GM12878 (cell line): ENCODE results near the gene TRPC4. TPM values are rescaled to one million over a fixed set of nuclear protein-coding genes. Genes with fewer than 3 reads are reported as not detected.

Source experiments
- ATAC-seq: fragments of 200-7000 bp; cut with Tn5 transposase; 3 replicates; pipeline ENCODE4 v1.9.1; 2020; ENCODE audit warnings: mild to moderate bottlenecking, moderate library complexity
- BruUV-seq: library from RNA; stranded (reverse); fragments of 400-500 nt; replicated peaks from 2 replicates; lab custom pipeline; 2021; lab: Mats Ljungman, UMichigan
- CTCF ChIA-PET: fragments of 300-600 bp; sonication (Branson Sonifier 250); formaldehyde crosslinking; extraction: SDS; loops from one replicate; lab custom pipeline; 2021; ENCODE audit warnings: inconsistent platforms; lab: Yijun Ruan, JAX
- POLR2A ChIA-PET: fragments of 350-600 bp; formaldehyde crosslinking; extraction: SDS; loops from one replicate; lab custom pipeline; 2021; ENCODE audit warnings: inconsistent platforms; lab: Charles Lee
- RAD21 ChIA-PET: fragments of 300-600 bp; sonication (Branson Sonifier 250); formaldehyde crosslinking; loops from one replicate; lab custom pipeline; 2023; ENCODE audit warnings: antibody characterized with exemption; ENCODE audit not compliant: unreplicated experiment; lab: Charles Lee
- SMC1A ChIA-PET: fragments of 300-600 bp; sonication (Branson Sonifier 250); formaldehyde crosslinking; loops from one replicate; lab custom pipeline; 2023; ENCODE audit not compliant: unreplicated experiment, uncharacterized antibody; lab: Charles Lee
- DNase-seq: peaks from one replicate; pipeline ENCODE4 v3.0.0-alpha.2; 2011; ENCODE audit warnings: low read depth, low spot score
- FAIRE-seq: peaks from 3 replicates; lab custom pipeline; 2011; peaks lifted over from hg19 to GRCh38; lab: Jason Lieb, UNC
- H2AFZ ChIP-seq: 2 replicates; pipeline ENCODE4 v1.6.0; 2011; ENCODE audit warnings: low read depth, low read length, control low read depth; ENCODE audit not compliant: control insufficient read depth
- H3K27ac ChIP-seq: 2 replicates; pipeline ENCODE4 v1.5.1; 2011; ENCODE audit warnings: control low read depth; ENCODE audit not compliant: control insufficient read depth, insufficient read depth
- H3K27me3 ChIP-seq, 2 experiments: replicated peaks in 1 of 2; 2 replicates each; pipeline versions ENCODE4 v1.6.0 to v1.6.1; 2011; ENCODE audit warnings: low read length in 1 of 2; ENCODE audit not compliant: control insufficient read depth in 2 of 2, insufficient read depth in 2 of 2
- H3K36me3 ChIP-seq, 2 experiments: 2 replicates each; pipeline ENCODE4 v1.5.1; 2011; ENCODE audit warnings: low read length in 1 of 2; ENCODE audit not compliant: control insufficient read depth in 2 of 2, insufficient read depth in 2 of 2
- H3K4me1 ChIP-seq: 2 replicates; pipeline ENCODE4 v1.6.1; 2011; ENCODE audit warnings: mild to moderate bottlenecking, low read length, moderate library complexity, mixed read lengths; ENCODE audit not compliant: control insufficient read depth, insufficient read depth
- H3K4me2 ChIP-seq: 2 replicates; pipeline ENCODE4 v1.6.0; 2011; ENCODE audit warnings: control low read depth; ENCODE audit not compliant: control insufficient read depth, insufficient read depth
- H3K4me3 ChIP-seq: fragments of 200-600 bp; sonication (generic); 2 replicates; pipeline ENCODE4 v1.5.1; 2016
- H3K79me2 ChIP-seq: 2 replicates; pipeline ENCODE4 v1.6.0; 2011; ENCODE audit warnings: low read length; ENCODE audit not compliant: control insufficient read depth, insufficient read depth
- H3K9ac ChIP-seq: 2 replicates; pipeline ENCODE4 v1.8.0; 2011; ENCODE audit warnings: low read length, control low read depth, mixed read lengths; ENCODE audit not compliant: control insufficient read depth, insufficient read depth
- H3K9me3 ChIP-seq: replicated peaks from 3 replicates; pipeline ENCODE4 v1.5.1; 2011; ENCODE audit warnings: mild to moderate bottlenecking, low read length; ENCODE audit not compliant: control insufficient read depth, insufficient read depth
- H4K20me1 ChIP-seq: 2 replicates; pipeline ENCODE4 v1.6.0; 2011; ENCODE audit not compliant: control insufficient read depth, insufficient read depth
- BRCA1 ChIP-seq: IDR thresholded peaks from 2 replicates; pipeline ENCODE4 v1.6.1; 2011; ENCODE audit warnings: low read depth, low read length, improper control_type of control experiment
- GABPA ChIP-seq: IDR thresholded peaks from 2 replicates; pipeline ENCODE4 v1.6.1; 2014; ENCODE audit warnings: antibody characterized with exemption, low read depth, mild to moderate bottlenecking, inconsistent platforms
- HDGF ChIP-seq: fragments of 450-650 bp; IDR thresholded peaks from 2 replicates; pipeline ENCODE4 v1.6.1; 2016; ENCODE audit warnings: antibody characterized with exemption
- IKZF2 ChIP-seq, 2 experiments: fragments of 450-650 bp; IDR thresholded peaks; 2 replicates each; pipeline ENCODE4 v1.6.1; 2017; ENCODE audit warnings: mild to moderate bottlenecking in 2 of 2, moderate library complexity in 2 of 2
- KAT2A ChIP-seq: conservative IDR thresholded peaks from 2 replicates; pipeline ENCODE4 v1.6.1; 2011; ENCODE audit warnings: low read depth, low read length; ENCODE audit not compliant: control insufficient read depth
- MTA2 ChIP-seq: fragments of 450-650 bp; IDR thresholded peaks from 2 replicates; pipeline ENCODE4 v1.6.1; 2016; ENCODE audit warnings: low read depth, mild to moderate bottlenecking, moderate library complexity
- NRF1 ChIP-seq: conservative IDR thresholded peaks from 2 replicates; pipeline ENCODE4 v1.6.1; 2011; ENCODE audit warnings: mild to moderate bottlenecking, low read depth, low read length, improper control_type of control experiment
- POLR2AphosphoS5 ChIP-seq: IDR thresholded peaks from 2 replicates; pipeline ENCODE4 v1.6.1; 2011; ENCODE audit warnings: mild to moderate bottlenecking, low read length, inconsistent platforms
- RBBP5 ChIP-seq: fragments of 200-600 bp; sonication (generic); conservative IDR thresholded peaks from 2 replicates; pipeline ENCODE4 v1.6.1; 2016
- SP1 ChIP-seq: IDR thresholded peaks from one replicate; pipeline ENCODE4 v1.6.1; 2011; ENCODE audit warnings: low read depth, low read length
- WRNIP1 ChIP-seq: IDR thresholded peaks from 2 replicates; pipeline ENCODE4 v1.6.1; 2011; ENCODE audit warnings: low read depth, low read length, improper control_type of control experiment, borderline replicate concordance
- YBX1 ChIP-seq: fragments of 450-650 bp; IDR thresholded peaks from 2 replicates; pipeline ENCODE4 v1.6.1; 2016; ENCODE audit warnings: antibody characterized with exemption
- WGBS: methylation state at CpG from one replicate; pipeline ENCODE4 v1.1.6; 2016; ENCODE audit warnings: low lambda C conversion rate; ENCODE audit not compliant: insufficient replicate concordance, insufficient coverage; ENCODE audit errors: missing lambda C conversion rate; 5-methylcytosine and 5-hydroxymethylcytosine counted together
- in situ Hi-C: fragments of 300-500 bp; cut with MboI; formaldehyde crosslinking; loops from 9 replicates; pipeline ENCODE4 v1.14.3; 2018; ENCODE audit warnings: mixed read lengths
- intact Hi-C: fragments of 100-400 bp; cut with micrococcal nuclease; formaldehyde crosslinking; loops from one replicate; pipeline ENCODE4 v1.14.2; 2022; ENCODE audit not compliant: unreplicated experiment
- polyA plus RNA-seq, 11 experiments: library from polyadenylated mRNA; depleted of rRNA in 4 of 11; unstranded in 6 of 11; stranded (reverse) in 5 of 11; fragments of >200 nt; fragmentation: Nextera tagmentation in 4 of 11; fragmentation: Illumina TruSeq in 1 of 11; extraction: Ambion mirVana in 4 of 11; extraction: Trizol in 1 of 11; gene quantifications; 1 replicate in 1 of 11; 2 replicates in 10 of 11; pipeline versions ENCODE4 v1.2.1 to v1.2.3, GENCODE V29; 2011 to 2016; ENCODE audit warnings: inconsistent platforms in 2 of 11, missing spikeins in 2 of 11, low read depth in 1 of 11
- total RNA-seq, 4 experiments: library from RNA; depleted of rRNA in 3 of 4; stranded (reverse); fragments of >200 nt in 3 of 4; fragmentation: Illumina TruSeq in 1 of 4; extraction: Trizol in 1 of 4; gene quantifications; 2 replicates each; pipeline versions ENCODE4 v1.2.1 to v1.2.3, GENCODE V29; 2013 to 2021

The TRPC4 gene
- total and polyA plus RNA-seq, 10 of the 15 experiments (the other 5 are each of a cell fraction or from before 2014, with no cell fraction given), result not detected

DNA sequence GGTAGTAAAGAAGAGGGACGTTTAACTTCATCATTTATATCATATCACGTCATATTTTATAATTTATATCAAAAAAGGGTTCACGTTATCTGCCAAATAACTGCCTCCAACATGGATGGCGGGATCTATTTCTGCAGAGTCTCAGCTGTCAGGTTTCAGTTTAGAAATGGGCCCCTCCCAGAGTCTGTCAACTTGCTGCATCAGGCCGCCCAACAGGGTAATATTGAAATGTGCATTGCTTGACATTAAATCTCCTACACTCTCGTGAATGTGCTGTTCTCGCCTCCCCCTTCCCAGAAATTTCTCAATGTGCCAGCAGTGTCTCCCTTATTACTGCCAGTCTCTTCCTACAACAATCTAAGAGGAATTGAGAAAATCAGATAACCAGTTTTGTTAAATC, 96.9 kb downstream of the TRPC4 start:
- Histone ChIP-seq H3K36me3 (no peaks in the 10 kb centered on the region), H3K27me3 (no peaks in the 10 kb centered on the region), H3K4me1 (no peaks in the 10 kb centered on the region), H3K4me3 (no peak overlapping the region), H3K4me2 (no peak overlapping the region), H4K20me1 (no peaks in the 10 kb centered on the region), H3K79me2 (no peaks in the 10 kb centered on the region), H3K27ac (no peak overlapping the region), H3K9ac (no peak overlapping the region), H3K9me3 (no peaks in the 10 kb centered on the region), H2AFZ (no peak overlapping the region)
- TF ChIP-seq KAT2A, result no peak
- no peak for TF ChIP-seq SP1
- no peak for TF ChIP-seq POLR2AphosphoS5
- TF ChIP-seq RBBP5, result no peak
- no peak for TF ChIP-seq MTA2
- TF ChIP-seq YBX1, result no peak
- TF ChIP-seq HDGF, result no peak
- no peak for TF ChIP-seq WRNIP1
- TF ChIP-seq IKZF2 (IDR thresholded peaks at IDR 0.05), result no peak
- TF ChIP-seq GABPA, result no peak
- TF ChIP-seq BRCA1, result no peak
- no peak for TF ChIP-seq NRF1
- ATAC-seq (no peak), DNase-seq (no peak), FAIRE-seq (no peak)
- POLR2A ChIA-PET, result no interaction called here
- in situ Hi-C loops, result no loop called here
- CTCF ChIA-PET, result no interaction called here
- RAD21 ChIA-PET, result no interaction called here
- WGBS, result 9% methylated on average over 7 of the region's 7 CpGs
- no TSS peak for BruUV-seq
- SMC1A ChIA-PET, result no interaction called here
- intact Hi-C loops, result loop anchor here (5.0 kb wide), 1 partner anchor 760 kb away; no protein-coding TSS in a partner anchor
